Measurements from ENCODE around the gene PROM1.

The PROM1 gene

DNA sequence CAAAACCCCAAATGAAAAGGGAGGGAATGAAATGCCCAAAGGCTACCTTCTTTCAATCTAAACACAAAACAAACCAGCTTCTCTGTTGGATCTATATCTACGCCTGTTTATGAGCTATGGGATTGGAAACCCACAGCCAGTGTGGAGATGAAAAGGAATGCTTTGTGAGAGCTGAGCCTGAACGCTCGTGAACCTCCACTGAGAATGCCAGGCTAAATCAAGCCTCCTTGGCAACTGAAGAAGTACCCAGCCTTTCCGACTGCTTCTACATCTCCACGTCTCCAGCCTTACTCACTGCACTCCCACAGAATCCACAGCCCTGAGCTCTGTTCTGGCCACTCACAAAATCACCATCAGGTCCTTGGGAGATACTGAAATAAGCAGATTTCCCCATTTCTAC lies 31.8 kb downstream of the PROM1 start:
- TF ChIP-seq, protein P1, sequence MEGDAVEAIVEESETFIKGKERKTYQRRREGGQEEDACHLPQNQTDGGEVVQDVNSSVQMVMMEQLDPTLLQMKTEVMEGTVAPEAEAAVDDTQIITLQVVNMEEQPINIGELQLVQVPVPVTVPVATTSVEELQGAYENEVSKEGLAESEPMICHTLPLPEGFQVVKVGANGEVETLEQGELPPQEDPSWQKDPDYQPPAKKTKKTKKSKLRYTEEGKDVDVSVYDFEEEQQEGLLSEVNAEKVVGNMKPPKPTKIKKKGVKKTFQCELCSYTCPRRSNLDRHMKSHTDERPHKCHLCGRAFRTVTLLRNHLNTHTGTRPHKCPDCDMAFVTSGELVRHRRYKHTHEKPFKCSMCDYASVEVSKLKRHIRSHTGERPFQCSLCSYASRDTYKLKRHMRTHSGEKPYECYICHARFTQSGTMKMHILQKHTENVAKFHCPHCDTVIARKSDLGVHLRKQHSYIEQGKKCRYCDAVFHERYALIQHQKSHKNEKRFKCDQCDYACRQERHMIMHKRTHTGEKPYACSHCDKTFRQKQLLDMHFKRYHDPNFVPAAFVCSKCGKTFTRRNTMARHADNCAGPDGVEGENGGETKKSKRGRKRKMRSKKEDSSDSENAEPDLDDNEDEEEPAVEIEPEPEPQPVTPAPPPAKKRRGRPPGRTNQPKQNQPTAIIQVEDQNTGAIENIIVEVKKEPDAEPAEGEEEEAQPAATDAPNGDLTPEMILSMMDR (conservative IDR thresholded peaks at IDR 0.05; ENCODE audit: low read depth, low read length): no peak
- no peak overlapping the region for H3K4me3 ChIP-seq (ENCODE audit: low read depth, low read length)
- no peak for DNase-seq (ENCODE audit: low read depth)

DNA sequence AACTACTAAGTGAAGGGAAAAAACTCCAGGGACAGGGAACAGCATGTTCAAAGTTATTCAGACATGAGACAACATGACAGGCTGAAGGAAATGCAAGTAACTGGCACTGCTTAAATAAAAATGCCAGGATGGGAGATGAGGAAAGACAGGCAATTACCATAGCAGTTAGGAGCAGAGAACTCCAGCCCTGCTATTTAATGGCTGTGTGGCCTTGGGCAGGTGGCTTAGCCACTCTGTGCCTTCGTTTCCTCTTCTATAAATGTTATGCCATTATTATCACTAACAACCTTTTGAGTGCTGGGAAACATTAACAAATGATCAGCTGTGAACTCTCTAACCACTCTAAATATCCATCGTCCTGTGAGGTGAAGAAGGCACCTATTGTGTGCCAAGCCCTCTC lies 32.7 kb downstream of the PROM1 start:
- H3K4me3 ChIP-seq (ENCODE audit: low read depth, low read length): no peak overlapping the region
- DNase-seq (ENCODE audit: low read depth): no peak
- TF ChIP-seq, protein P1 (conservative IDR thresholded peaks at IDR 0.05; ENCODE audit: low read depth, low read length): no peak

DNA sequence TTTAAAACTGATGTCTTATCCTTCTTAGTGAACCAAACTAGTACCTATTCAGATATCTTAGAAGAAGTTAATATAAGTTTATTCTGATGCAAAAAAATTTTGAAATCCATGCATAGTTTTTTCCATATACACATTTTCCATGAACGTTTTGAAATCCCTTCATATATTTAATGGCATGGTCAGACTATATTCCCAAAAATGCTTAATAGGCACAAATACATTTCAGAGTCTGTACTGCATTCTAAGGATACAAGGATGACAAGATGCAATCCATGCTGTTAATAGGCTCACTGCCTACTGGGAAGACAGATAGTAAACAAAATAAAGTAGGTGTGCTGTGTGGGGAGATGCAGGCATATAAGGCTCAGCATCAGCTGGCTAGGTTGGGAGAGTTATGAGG lies 33.2 kb downstream of the PROM1 start:
- H3K4me3 ChIP-seq (ENCODE audit: low read depth, low read length): no peak overlapping the region
- no peak for DNase-seq (ENCODE audit: low read depth)
- TF ChIP-seq, protein P1 (conservative IDR thresholded peaks at IDR 0.05; ENCODE audit: low read depth, low read length): no peak

DNA sequence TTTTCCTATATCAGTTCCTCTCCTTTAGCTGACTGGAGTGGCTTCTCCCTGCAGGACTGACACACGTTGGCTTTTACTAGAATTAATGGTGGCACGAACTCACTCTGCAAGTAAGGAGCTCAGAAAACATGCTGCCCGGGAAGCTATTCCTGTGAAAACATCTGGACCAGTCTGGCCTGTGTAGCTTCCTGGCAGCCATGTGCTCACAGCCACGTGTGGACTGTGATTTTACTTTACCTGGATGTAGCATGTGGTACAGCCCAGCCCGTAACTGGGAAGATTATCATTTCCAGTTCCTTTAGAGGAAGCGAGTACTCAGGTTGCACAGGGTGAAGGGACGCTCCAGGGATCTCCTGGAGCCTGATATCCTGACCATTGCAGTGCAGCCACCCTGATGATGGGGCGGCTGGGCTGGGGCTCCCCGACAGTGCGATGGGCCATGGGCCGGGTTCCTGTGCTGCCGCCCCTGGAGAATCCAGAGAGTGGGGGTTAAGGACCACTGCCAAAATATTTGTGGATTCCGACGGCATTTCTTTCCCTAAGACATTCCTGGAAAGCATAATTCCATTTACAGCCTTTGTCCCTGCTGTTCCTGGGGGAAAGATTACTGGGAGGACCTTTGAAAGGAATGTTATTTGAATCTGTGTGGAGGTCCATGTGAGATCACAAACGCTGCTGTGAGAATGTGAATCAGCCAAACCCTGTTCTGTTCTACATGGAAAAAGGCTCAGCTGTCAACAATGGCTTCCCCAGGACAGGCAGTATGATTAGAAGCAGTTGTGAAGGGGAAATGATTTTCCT lies 35.0 kb downstream of the PROM1 start:
- DNase-seq (ENCODE audit: low read depth): peak; percentile 17
- TF ChIP-seq, protein P1 (conservative IDR thresholded peaks at IDR 0.05; ENCODE audit: low read depth, low read length): no peak
- no peak overlapping the region for H3K4me3 ChIP-seq (ENCODE audit: low read depth, low read length)

DNA sequence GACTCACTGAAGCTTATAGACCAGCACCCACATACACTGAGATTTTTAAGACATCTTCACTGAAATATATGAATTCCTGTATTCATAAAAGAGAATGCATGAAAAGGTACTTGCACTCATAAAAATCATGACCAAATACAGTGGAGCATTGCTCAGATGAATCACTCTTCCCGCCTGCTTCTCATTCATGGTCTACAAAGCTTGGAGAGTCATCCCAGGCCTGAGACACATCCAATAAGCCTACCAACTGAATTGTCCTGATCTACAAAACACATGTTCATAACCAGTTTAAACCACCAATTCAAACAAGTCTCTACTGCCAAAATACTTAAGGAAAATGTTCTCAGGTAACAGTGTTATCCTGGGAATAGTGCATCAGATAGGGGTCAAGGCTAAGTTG lies 38.1 kb downstream of the PROM1 start:
- H3K4me3 ChIP-seq (ENCODE audit: low read depth, low read length): no peak overlapping the region
- DNase-seq (ENCODE audit: low read depth): no peak
- TF ChIP-seq, protein P1 (conservative IDR thresholded peaks at IDR 0.05; ENCODE audit: low read depth, low read length): no peak

DNA sequence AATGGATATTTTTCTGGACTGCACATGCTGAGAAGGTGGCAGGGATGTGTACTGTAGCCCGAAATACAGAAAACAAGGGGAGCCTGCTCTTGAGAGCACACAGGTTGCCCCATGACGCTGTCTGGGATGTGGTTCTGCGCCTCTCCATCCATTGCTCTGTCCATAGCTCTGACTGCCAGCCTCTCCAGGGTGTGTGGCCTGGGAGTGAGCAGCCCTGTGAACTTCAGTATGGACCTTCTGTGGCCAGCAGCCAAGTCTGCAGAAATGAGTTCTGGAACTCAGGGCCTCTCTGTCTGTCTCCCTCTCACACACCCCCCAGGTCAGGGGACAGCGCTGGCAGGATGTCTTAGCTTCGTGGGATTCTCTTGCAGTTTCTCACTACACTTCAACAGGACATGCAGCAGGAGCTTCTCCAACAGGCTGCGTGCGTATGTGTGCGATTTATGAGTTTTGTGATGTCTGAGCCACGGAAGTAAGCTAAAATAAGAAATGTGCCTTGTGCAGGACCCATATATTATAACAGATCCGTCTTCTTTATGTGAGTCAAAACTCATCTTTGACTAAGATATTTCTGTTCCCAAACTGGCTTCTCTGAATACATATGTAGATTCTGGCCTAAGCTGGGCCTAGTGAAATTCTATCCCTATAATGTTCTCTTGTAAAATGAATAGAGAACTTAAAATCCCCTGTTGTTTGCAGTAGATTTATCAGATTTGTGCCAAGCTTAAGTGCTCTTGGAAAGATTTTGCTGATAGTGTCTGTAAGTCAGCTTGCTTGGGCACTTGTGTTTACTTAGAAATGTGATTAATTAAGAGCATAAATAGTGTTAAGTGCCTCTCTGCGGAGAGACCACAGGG lies 40.0 kb downstream of the PROM1 start:
- H3K4me3 ChIP-seq (ENCODE audit: low read depth, low read length): no peak overlapping the region
- TF ChIP-seq, protein P1 (conservative IDR thresholded peaks at IDR 0.05; ENCODE audit: low read depth, low read length): no peak
- DNase-seq (ENCODE audit: low read depth): no peak

Measured in choroid plexus epithelial cell (primary cell).